Mucosa of rectum (tissue), 2 donors: Measurements from ENCODE around the gene OIT3.

ENCODE experiments used
- H3K27ac ChIP-seq, 2 donors: one replicate each; pipeline ENCODE4 v1.7.0; 2013; ENCODE audit warnings: inconsistent platforms in 2 of 2, low read depth in 2 of 2, low read length in 2 of 2
- H3K27me3 ChIP-seq, 2 donors: one replicate each; pipeline ENCODE4 v1.7.0; 2013; ENCODE audit warnings: low read length in 2 of 2; ENCODE audit not compliant: control insufficient read depth in 2 of 2, insufficient read depth in 2 of 2
- H3K36me3 ChIP-seq, 2 donors: one replicate each; pipeline ENCODE4 v1.7.0; 2013; ENCODE audit warnings: low read length in 2 of 2; ENCODE audit not compliant: control insufficient read depth in 2 of 2, insufficient read depth in 2 of 2
- H3K4me1 ChIP-seq, 2 donors: one replicate each; pipeline ENCODE4 v1.7.0; 2013; ENCODE audit warnings: low read length in 2 of 2, mild to moderate bottlenecking in 1 of 2; ENCODE audit not compliant: control insufficient read depth in 2 of 2, insufficient read depth in 2 of 2
- H3K4me3 ChIP-seq, 2 donors: one replicate each; pipeline ENCODE4 v1.7.0; 2013; ENCODE audit warnings: low read length in 2 of 2
- H3K9ac ChIP-seq, 2 donors: one replicate each; pipeline ENCODE4 v1.7.0; 2013; ENCODE audit warnings: low read length in 2 of 2, low read depth in 1 of 2, mild to moderate bottlenecking in 1 of 2
- H3K9me3 ChIP-seq, 2 donors: one replicate each; pipeline ENCODE4 v1.7.0; 2013; ENCODE audit warnings: low read length in 2 of 2; ENCODE audit not compliant: control insufficient read depth in 2 of 2
- donor health status: healthy.
- donor health status: Normal muscosa, but diverticular disease.

The OIT3 gene

GRCh38 chr10:72875250-72876055 lies 18.1 kb upstream of the OIT3 start:
- Histone ChIP-seq H3K36me3 (peaks cover 21 to 29% of the 10 kb centered on the region in 2 donors), H3K9me3 (no peaks in the 10 kb centered on the region), H3K9ac (no peak overlapping the region), H3K27ac (no peak overlapping the region), H3K4me3 (no peak overlapping the region), H3K27me3 (no peaks in the 10 kb centered on the region), H3K4me1 (no peaks in the 10 kb centered on the region)

- H3K36me3 ChIP-seq, result peaks cover 9 to 14% of the 10 kb centered on the region in 2 donors
- no peak overlapping the region for H3K4me3 ChIP-seq
- no peaks in the 10 kb centered on the region for H3K4me1 ChIP-seq
- no peaks in the 10 kb centered on the region for H3K9me3 ChIP-seq
- H3K27me3 ChIP-seq, result no peaks in the 10 kb centered on the region
- H3K9ac ChIP-seq, result no peak overlapping the region
- H3K27ac ChIP-seq, result no peak overlapping the region
Measured at GRCh38 chr10:72879245-72879644, 14.3 kb upstream of the OIT3 start.

- Histone ChIP-seq H3K27ac (no peak overlapping the region), H3K4me1 (no peaks in the 10 kb centered on the region)
Measured at GRCh38 chr10:72881291-72881690, 12.2 kb upstream of the OIT3 start.

DNA sequence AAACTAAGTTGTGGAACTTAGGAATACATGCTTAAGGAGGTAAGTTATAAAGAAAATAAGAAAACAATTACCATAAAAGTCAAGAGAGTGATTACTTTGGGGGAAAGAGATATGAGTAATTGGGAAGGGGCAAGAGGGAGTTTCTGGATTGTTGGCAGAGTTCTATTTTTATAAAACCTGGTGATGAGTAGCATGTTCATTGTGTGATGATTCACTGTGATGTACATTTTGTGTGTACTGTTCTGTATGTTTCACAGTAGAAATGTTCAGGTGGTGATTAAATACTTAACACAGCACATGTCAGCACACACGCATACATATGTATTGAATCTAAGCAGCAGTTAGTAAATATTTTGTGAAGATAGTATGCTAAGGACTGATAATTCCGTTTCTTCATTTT lies 9.7 kb upstream of the OIT3 start:
- Histone ChIP-seq H3K27me3 (no peaks in the 10 kb centered on the region), H3K4me3 (no peak overlapping the region), H3K27ac (no peak overlapping the region), H3K4me1 (no peaks in the 10 kb centered on the region), H3K9me3 (no peaks in the 10 kb centered on the region), H3K36me3 (peaks cover 27 to 32% of the 10 kb centered on the region in 2 donors), H3K9ac (no peak overlapping the region)

More at GRCh38 chr10:72881291-72881690, 12.2 kb upstream of the OIT3 start:
- Histone ChIP-seq H3K36me3 (peaks cover 16 to 23% of the 10 kb centered on the region in 2 donors), H3K4me3 (no peak overlapping the region), H3K9ac (no peak overlapping the region), H3K9me3 (no peaks in the 10 kb centered on the region), H3K27me3 (no peaks in the 10 kb centered on the region)

- H3K4me1 ChIP-seq, result no peaks in the 10 kb centered on the region
- H3K27me3 ChIP-seq, result no peaks in the 10 kb centered on the region
- H3K36me3 ChIP-seq, result peaks cover 23 to 29% of the 10 kb centered on the region in 2 donors
- H3K9ac ChIP-seq, result no peak overlapping the region
- H3K9me3 ChIP-seq, result no peaks in the 10 kb centered on the region
- no peak overlapping the region for H3K27ac ChIP-seq
- H3K4me3 ChIP-seq, result no peak overlapping the region
Measured at GRCh38 chr10:72885953-72886352, 7.6 kb upstream of the OIT3 start.

DNA sequence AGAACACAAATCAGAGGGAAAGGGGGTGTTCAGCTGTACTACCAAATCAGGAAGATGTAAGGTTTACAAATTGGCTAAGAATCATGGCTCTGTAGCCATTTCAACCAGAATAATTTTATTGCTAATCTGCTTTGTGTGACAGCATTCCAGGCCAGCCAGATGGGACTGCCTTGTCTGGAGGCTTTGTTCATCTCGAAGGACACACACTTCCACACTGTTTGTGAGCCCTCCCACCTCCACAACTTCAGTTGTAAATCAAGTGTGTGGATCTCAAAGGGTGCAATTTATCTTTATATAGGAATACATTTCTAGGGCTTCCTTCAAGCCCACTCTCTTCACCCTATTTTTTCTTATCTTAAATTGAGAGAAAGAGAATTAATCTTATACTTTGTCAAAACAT lies 6.9 kb upstream of the OIT3 start:
- Histone ChIP-seq H3K27ac (no peak overlapping the region), H3K36me3 (peaks cover 21 to 29% of the 10 kb centered on the region in 2 donors), H3K4me1 (no peaks in the 10 kb centered on the region), H3K4me3 (no peak overlapping the region), H3K9me3 (no peaks in the 10 kb centered on the region), H3K9ac (no peak overlapping the region), H3K27me3 (no peaks in the 10 kb centered on the region)

DNA sequence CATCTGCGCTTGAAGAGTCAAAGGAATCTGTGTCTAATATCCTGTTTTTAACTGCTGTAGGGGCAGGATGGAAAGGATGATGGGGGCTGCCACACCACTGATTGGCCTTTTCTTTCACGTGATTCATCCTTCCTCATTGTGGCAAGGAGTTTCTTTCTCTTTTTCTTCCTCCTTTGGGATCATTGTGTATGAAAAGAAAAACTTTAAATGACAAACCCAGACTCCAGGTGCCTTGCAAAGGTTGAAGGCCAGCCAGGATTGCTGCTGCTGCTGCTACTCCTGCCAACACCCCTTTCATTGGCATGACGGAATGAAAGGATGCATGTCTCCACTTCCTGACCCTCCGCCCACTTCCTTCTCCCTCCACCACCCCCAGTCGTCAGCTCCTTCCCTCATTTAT lies 6.5 kb upstream of the OIT3 start:
- H3K27ac ChIP-seq, result no peak overlapping the region
- no peak overlapping the region for H3K4me3 ChIP-seq
- peaks cover 19 to 29% of the 10 kb centered on the region in 2 donors for H3K36me3 ChIP-seq
- H3K9me3 ChIP-seq, result no peaks in the 10 kb centered on the region
- no peaks in the 10 kb centered on the region for H3K27me3 ChIP-seq
- H3K9ac ChIP-seq, result no peak overlapping the region
- H3K4me1 ChIP-seq, result no peaks in the 10 kb centered on the region

- no peaks in the 10 kb centered on the region for H3K9me3 ChIP-seq
- no peak overlapping the region for H3K9ac ChIP-seq
- no peak overlapping the region for H3K27ac ChIP-seq
- no peaks in the 10 kb centered on the region for H3K27me3 ChIP-seq
- H3K36me3 ChIP-seq, result peaks cover 19 to 29% of the 10 kb centered on the region in 2 donors
- H3K4me3 ChIP-seq, result no peak overlapping the region
- H3K4me1 ChIP-seq, result no peaks in the 10 kb centered on the region
Measured at GRCh38 chr10:72888151-72888638, 5.3 kb upstream of the OIT3 start.

DNA sequence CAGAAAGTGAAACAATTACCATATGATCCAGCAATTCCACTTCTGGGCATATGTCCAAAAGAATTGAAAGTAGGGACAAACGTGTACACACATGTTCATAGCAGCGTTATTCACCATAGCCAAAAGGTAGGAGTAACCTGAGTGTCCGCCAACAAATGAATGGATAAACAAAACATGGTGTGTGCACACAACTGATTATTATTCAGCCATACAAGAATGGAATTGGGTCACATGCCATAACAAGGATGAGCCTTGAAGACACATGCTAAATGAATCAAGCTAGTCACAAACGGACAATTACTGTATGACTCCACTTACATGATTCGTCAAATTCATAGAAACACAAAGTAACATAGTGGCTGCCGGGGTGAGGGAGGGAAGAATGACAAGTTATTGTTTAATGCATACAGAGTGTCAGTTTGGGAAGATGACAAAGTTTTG lies 4.1 kb upstream of the OIT3 start:
- Histone ChIP-seq H3K4me1 (no peaks in the 10 kb centered on the region), H3K27ac (no peak overlapping the region), H3K9me3 (no peaks in the 10 kb centered on the region), H3K4me3 (no peak overlapping the region), H3K36me3 (peaks cover 19 to 26% of the 10 kb centered on the region in 2 donors), H3K9ac (no peak overlapping the region), H3K27me3 (no peaks in the 10 kb centered on the region)

GRCh38 chr10:72890086-72890485 lies 3.5 kb upstream of the OIT3 start:
- no peak overlapping the region for H3K27ac ChIP-seq
- no peak overlapping the region for H3K4me3 ChIP-seq
- H3K9me3 ChIP-seq, result no peaks in the 10 kb centered on the region
- H3K9ac ChIP-seq, result no peak overlapping the region
- H3K4me1 ChIP-seq, result no peaks in the 10 kb centered on the region
- H3K27me3 ChIP-seq, result no peaks in the 10 kb centered on the region
- H3K36me3 ChIP-seq, result peaks cover 19 to 23% of the 10 kb centered on the region in 2 donors
